ENCODE data around the gene MBNL3. TPM values are rescaled to one million over a fixed set of nuclear protein-coding genes. Genes with fewer than 3 reads are reported as not detected.

Gene MBNL3
- polyA plus RNA-seq, 1 of the 3 experiments (the other 2 are of a cell fraction): 0.21 TPM

GRCh38 chrX:132504417-132504816 lies 15.6 kb upstream of the MBNL3 start:
- Histone ChIP-seq H4K20me1 (ENCODE audit: insufficient read depth) (no peaks in the 10 kb centered on the region), H3K9me2 (no peaks in the 10 kb centered on the region), H3K4me3 (ENCODE audit: low read depth in 2 of 2, low read length in 1 of 2) (no peak overlapping the region), H3K79me2 (ENCODE audit: insufficient read depth) (no peaks in the 10 kb centered on the region), H3K27ac (ENCODE audit: low read depth in 2 of 2, low read length in 1 of 2) (no peak overlapping the region), H3K27me3 (ENCODE audit: insufficient read depth) (peaks cover 4% of the 10 kb centered on the region; the same call in 1 of the 2 replicates), H3K9ac (no peak overlapping the region), H3F3A (replicated peaks; ENCODE audit: insufficient read depth) (no peaks in the 10 kb centered on the region), H3K4me2 (no peak overlapping the region), H3K9me3 (no peaks in the 10 kb centered on the region), H2AFZ (ENCODE audit: low read depth) (no peak overlapping the region), H3K36me3 (replicated peaks in 1 of 2; ENCODE audit: control insufficient read depth in 1 of 2, insufficient read depth in 2 of 2, low read length in 1 of 2) (no peaks in the 10 kb centered on the region), H3K4me1 (ENCODE audit: control insufficient read depth in 1 of 2, insufficient read depth in 2 of 2, low read depth in 1 of 2, low read length in 1 of 2) (no peaks in the 10 kb centered on the region)
- no peak for DNase-seq
- ChIA-PET POLR2A (no interaction called here), CTCF (no interaction called here)
- TF ChIP-seq, protein P1, sequence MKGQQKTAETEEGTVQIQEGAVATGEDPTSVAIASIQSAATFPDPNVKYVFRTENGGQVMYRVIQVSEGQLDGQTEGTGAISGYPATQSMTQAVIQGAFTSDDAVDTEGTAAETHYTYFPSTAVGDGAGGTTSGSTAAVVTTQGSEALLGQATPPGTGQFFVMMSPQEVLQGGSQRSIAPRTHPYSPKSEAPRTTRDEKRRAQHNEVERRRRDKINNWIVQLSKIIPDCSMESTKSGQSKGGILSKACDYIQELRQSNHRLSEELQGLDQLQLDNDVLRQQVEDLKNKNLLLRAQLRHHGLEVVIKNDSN (IDR thresholded peaks at IDR 0.05; ENCODE audit: borderline replicate concordance, low read depth): no peak
- TF ChIP-seq RXRA (IDR thresholded peaks at IDR 0.05; ENCODE audit: borderline replicate concordance, low read depth) (no peak), FOXM1 (IDR thresholded peaks at IDR 0.05; ENCODE audit: low read depth) (no peak), RCOR1 (IDR thresholded peaks at IDR 0.05; ENCODE audit: low read length) (no peak), JUND (IDR thresholded peaks at IDR 0.05) (no peak)
- WGBS (ENCODE audit: low lambda C conversion rate): 24% methylated on average over 1 of the region's 1 CpG

DNA sequence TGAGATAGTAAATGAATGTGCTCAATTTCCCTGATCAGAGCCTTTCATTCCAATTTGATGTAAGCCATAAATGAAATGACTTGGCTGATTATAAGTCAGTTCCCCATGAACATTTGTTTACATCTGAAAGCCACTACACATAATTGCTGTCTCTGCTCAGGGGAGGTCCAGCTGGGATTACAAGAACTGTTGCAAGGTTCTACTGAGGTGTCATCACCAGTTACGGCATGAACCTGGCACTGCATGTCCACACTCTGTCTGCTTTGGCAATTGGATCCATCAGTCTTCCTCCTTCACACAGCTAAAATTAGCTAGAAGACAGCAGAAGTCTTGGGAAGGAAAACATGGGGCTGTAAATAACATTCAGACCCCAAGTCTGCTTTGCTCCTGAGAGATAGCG lies 12.8 kb upstream of the MBNL3 start:
- no peak overlapping the region for H3K27ac ChIP-seq (ENCODE audit: low read depth in 2 of 2, low read length in 1 of 2)
- ChIA-PET POLR2A (no interaction called here), CTCF (no interaction called here)
- no peaks in the 10 kb centered on the region for H3K79me2 ChIP-seq (ENCODE audit: insufficient read depth)
- WGBS (ENCODE audit: low lambda C conversion rate): 33% methylated on average over 2 of the region's 2 CpGs
- no peaks in the 10 kb centered on the region for H3K9me3 ChIP-seq
- H3K9me2 ChIP-seq: no peaks in the 10 kb centered on the region
- H4K20me1 ChIP-seq (ENCODE audit: insufficient read depth): no peaks in the 10 kb centered on the region
- H3K4me3 ChIP-seq (ENCODE audit: low read depth in 2 of 2, low read length in 1 of 2): no peak overlapping the region
- H3K4me2 ChIP-seq: no peak overlapping the region
- TF ChIP-seq TAF1 (IDR thresholded peaks at IDR 0.05; ENCODE audit: borderline replicate concordance, low read depth, low read length) (no peak), TCF12 (IDR thresholded peaks at IDR 0.05) (no peak), CHD2 (IDR thresholded peaks at IDR 0.05; ENCODE audit: low read length, partially characterized antibody) (no peak), EZH2phosphoT487 (IDR thresholded peaks at IDR 0.05; ENCODE audit: borderline replicate concordance, low read depth) (no peak), ELF1 (IDR thresholded peaks at IDR 0.05) (no peak), GABPA (IDR thresholded peaks at IDR 0.05; ENCODE audit: low read depth) (no peak), EP300 (IDR thresholded peaks at IDR 0.05; ENCODE audit: borderline replicate concordance in 1 of 2, low read depth in 1 of 2, low read length in 1 of 2) (no peak), RCOR1 (IDR thresholded peaks at IDR 0.05; ENCODE audit: low read length) (no peak), RAD21 (IDR thresholded peaks at IDR 0.05; ENCODE audit: low read length) (no peak), FOSL2 (IDR thresholded peaks at IDR 0.05; ENCODE audit: borderline replicate concordance, low read depth) (no peak), JUND (IDR thresholded peaks at IDR 0.05) (no peak), REST (IDR thresholded peaks at IDR 0.05; ENCODE audit: low read depth, low read length) (no peak), NRF1 (IDR thresholded peaks at IDR 0.05; ENCODE audit: low read depth, low read length) (no peak), POLR2AphosphoS5 (IDR thresholded peaks at IDR 0.05; ENCODE audit: low read depth, low read length) (no peak)
- TF ChIP-seq, protein P2, sequence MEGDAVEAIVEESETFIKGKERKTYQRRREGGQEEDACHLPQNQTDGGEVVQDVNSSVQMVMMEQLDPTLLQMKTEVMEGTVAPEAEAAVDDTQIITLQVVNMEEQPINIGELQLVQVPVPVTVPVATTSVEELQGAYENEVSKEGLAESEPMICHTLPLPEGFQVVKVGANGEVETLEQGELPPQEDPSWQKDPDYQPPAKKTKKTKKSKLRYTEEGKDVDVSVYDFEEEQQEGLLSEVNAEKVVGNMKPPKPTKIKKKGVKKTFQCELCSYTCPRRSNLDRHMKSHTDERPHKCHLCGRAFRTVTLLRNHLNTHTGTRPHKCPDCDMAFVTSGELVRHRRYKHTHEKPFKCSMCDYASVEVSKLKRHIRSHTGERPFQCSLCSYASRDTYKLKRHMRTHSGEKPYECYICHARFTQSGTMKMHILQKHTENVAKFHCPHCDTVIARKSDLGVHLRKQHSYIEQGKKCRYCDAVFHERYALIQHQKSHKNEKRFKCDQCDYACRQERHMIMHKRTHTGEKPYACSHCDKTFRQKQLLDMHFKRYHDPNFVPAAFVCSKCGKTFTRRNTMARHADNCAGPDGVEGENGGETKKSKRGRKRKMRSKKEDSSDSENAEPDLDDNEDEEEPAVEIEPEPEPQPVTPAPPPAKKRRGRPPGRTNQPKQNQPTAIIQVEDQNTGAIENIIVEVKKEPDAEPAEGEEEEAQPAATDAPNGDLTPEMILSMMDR (IDR thresholded peaks at IDR 0.05): no peak
- DNase-seq: no peak
- H3K27me3 ChIP-seq (ENCODE audit: insufficient read depth): peaks cover 10% of the 10 kb centered on the region; the same call in 1 of the 2 replicates
- no peaks in the 10 kb centered on the region for H3K4me1 ChIP-seq (ENCODE audit: control insufficient read depth in 1 of 2, insufficient read depth in 2 of 2, low read depth in 1 of 2, low read length in 1 of 2)
- H3F3A ChIP-seq (replicated peaks; ENCODE audit: insufficient read depth): no peaks in the 10 kb centered on the region
- H3K9ac ChIP-seq: no peak overlapping the region
- H2AFZ ChIP-seq (ENCODE audit: low read depth): no peak overlapping the region
- no peaks in the 10 kb centered on the region for H3K36me3 ChIP-seq (replicated peaks in 1 of 2; ENCODE audit: control insufficient read depth in 1 of 2, insufficient read depth in 2 of 2, low read length in 1 of 2)
